ENCODE data around the gene TMEM175.

The TMEM175 gene

DNA sequence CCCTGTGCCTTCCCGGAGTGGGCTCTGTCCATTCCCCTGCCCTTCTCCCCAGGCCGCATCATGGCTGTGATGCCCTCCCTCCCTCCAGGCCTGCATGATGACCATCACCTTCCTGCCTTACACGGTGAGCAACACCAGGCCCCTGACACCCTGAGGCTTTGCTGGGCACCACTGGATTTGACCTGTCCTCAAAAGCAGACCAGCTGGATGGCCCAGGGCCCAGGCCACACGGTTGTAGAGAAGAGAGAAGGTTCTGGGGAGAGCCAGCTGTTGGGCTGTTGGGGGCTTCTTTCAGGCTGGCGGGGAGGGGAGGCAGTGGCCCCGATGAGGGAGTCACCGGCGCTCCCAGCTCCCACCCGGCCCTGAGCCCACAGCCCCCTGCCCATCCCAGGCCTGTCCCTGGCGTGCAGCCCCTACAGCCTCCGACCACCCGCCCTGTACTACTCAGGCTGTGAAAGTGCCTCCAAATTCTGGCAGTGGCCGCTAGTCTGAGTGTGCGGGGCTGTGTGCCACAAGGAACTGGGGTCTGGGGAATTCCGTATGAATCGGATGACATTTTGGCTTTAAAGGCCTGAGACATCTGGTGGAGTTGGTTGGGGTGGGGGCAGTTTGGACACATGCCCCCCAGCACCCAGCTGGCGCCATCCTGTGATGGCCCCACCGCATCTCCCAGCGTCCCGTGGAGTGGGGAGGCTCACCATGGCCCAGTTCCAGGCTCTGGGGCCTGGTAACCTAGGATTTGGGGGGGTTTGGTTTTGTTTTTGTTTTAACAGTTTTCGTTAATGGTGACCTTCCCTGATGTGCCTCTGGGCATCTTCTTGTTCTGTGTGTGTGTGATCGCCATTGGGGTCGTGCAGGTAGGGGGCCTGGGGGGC, 19.6 kb downstream of the TMEM175 start:
- Histone ChIP-seq H3K36me3 (ENCODE audit: insufficient read depth, low read length) (no peaks in the 10 kb centered on the region; the same call in 1 of the 2 replicates), H3K9ac (ENCODE audit: low read depth, low read length) (no peak overlapping the region)

DNA sequence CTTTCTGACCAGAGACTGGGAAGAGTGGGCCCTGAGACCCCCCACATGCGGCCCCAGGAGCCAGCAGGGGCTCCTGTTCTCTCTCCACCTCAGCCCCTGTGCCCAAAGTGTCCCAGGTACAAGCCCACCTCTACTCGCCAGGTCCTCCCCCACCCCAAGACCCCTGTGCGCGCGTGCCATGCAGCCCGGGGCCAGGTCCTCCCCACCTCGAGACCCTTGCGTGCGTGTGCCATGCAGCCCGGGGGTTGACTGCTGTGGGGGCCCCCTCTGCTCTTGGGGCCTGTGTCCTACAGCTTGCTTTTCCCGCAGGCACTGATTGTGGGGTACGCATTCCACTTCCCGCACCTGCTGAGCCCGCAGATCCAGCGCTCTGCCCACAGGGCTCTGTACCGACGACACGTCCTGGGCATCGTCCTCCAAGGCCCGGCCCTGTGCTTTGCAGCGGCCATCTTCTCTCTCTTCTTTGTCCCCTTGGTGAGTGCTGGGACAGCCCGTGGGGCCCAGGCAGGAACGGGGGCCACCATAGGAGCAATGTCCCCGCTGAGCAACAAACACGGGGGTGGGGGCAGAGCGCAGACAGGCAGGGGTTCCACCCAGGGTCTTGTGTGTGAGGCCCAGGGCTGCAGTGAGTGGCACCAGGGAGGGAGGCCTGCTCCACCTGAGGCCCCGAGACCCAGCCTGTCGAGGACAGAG, 20.8 kb downstream of the TMEM175 start:
- Histone ChIP-seq H3K9me3 (ENCODE audit: control insufficient read depth, insufficient read depth, low read length) (no peaks in the 10 kb centered on the region), H3K36me3 (ENCODE audit: insufficient read depth, low read length) (no peaks in the 10 kb centered on the region; the same call in 1 of the 2 replicates), H3K9ac (ENCODE audit: low read depth, low read length) (no peak overlapping the region), H3K4me1 (ENCODE audit: insufficient read depth, low read length) (no peaks in the 10 kb centered on the region)

More for the DNA sequence above, 19.6 kb downstream of the TMEM175 start:
- Histone ChIP-seq H3K9me3 (ENCODE audit: control insufficient read depth, insufficient read depth, low read length) (no peaks in the 10 kb centered on the region), H3K4me1 (ENCODE audit: insufficient read depth, low read length) (no peaks in the 10 kb centered on the region)

DNA sequence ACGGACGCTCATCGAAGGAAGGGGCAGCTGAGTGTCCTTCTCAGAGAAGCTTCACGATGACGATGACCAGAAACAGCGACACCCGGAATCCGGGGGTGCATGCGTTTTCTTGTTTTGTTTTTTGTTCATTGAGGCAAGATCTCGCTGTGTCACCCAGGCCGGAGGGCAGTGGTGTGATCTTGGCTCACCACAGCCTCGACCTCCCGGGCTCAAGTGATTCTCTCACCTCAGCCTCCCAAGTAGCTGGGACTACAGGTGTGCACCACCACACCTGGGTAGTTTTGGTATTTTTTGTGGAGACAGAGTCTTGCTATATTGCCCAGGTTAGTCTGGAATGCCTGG, 21.3 kb downstream of the TMEM175 start:
- Histone ChIP-seq H3K9me3 (ENCODE audit: control insufficient read depth, insufficient read depth, low read length) (no peaks in the 10 kb centered on the region), H3K9ac (ENCODE audit: low read depth, low read length) (no peak overlapping the region), H3K36me3 (ENCODE audit: insufficient read depth, low read length) (no peaks in the 10 kb centered on the region; the same call in 1 of the 2 replicates), H3K4me1 (ENCODE audit: insufficient read depth, low read length) (no peaks in the 10 kb centered on the region)

GRCh38 chr4:954211-955020, 22.2 kb downstream of the TMEM175 start:
- H3K36me3 ChIP-seq (ENCODE audit: insufficient read depth, low read length) = no peaks in the 10 kb centered on the region; the same call in 1 of the 2 replicates
- no peaks in the 10 kb centered on the region for H3K4me1 ChIP-seq (ENCODE audit: insufficient read depth, low read length)
- H3K9me3 ChIP-seq (ENCODE audit: control insufficient read depth, insufficient read depth, low read length) = no peaks in the 10 kb centered on the region
- H3K9ac ChIP-seq (ENCODE audit: low read depth, low read length) = no peak overlapping the region

- Histone ChIP-seq H3K9ac (ENCODE audit: low read depth, low read length) (no peak overlapping the region), H3K4me1 (ENCODE audit: insufficient read depth, low read length) (no peaks in the 10 kb centered on the region), H3K36me3 (ENCODE audit: insufficient read depth, low read length) (no peaks in the 10 kb centered on the region; the same call in none of the 2 replicates), H3K9me3 (ENCODE audit: control insufficient read depth, insufficient read depth, low read length) (no peaks in the 10 kb centered on the region)
Observed at GRCh38 chr4:955161-955921, 23.1 kb downstream of the TMEM175 start.

DNA sequence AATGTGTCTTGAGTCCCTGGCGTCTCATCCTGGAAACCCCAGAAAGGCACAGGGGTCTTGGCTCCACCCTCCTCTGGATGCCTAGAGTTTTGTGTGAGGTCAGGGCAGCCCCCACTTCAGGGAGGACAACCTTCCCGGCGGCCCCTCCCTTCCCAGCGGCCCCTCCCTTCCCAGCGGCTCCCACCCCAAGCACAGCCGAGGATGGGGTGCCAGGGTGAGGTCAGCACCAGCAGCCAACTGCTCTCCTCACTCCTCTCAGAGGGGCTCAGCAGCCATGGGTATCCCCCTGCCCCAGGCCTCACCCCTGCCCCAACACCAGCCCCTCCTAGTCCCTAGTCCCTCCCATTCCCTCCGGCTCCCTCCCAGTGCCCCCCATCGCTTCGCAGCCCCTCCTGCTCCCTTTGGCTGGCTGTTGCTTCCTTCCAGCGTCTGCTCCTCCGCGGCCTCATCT, 23.7 kb downstream of the TMEM175 start:
- Histone ChIP-seq H3K36me3 (ENCODE audit: insufficient read depth, low read length) (no peaks in the 10 kb centered on the region; the same call in none of the 2 replicates), H3K9ac (ENCODE audit: low read depth, low read length) (no peak overlapping the region), H3K4me1 (ENCODE audit: insufficient read depth, low read length) (no peaks in the 10 kb centered on the region), H3K9me3 (ENCODE audit: control insufficient read depth, insufficient read depth, low read length) (no peaks in the 10 kb centered on the region)

GRCh38 chr4:956531-957230, 24.4 kb downstream of the TMEM175 start:
- no peak overlapping the region for H3K9ac ChIP-seq (ENCODE audit: low read depth, low read length)
- H3K4me1 ChIP-seq (ENCODE audit: insufficient read depth, low read length) = no peaks in the 10 kb centered on the region
- no peaks in the 10 kb centered on the region for H3K9me3 ChIP-seq (ENCODE audit: control insufficient read depth, insufficient read depth, low read length)
- H3K36me3 ChIP-seq (ENCODE audit: insufficient read depth, low read length) = no peaks in the 10 kb centered on the region; the same call in none of the 2 replicates

DNA sequence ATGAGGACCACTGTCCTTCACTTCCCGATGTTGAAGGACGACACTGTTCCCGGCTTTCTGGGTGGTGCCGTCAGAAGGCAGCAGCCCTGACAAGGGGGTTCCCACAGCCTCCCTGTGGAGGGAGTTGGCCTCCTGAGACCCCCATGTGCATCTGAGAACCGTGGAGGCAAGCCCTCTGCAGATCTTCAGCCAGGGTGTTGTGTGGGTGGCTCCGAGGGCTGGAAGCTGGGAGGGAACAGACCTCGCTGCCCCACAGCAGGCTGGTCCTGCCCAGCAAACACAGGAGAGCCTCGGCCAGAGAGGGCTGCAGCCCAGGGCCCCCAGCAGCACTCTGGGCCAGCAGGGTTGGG, 24.9 kb downstream of the TMEM175 start:
- H3K9me3 ChIP-seq (ENCODE audit: control insufficient read depth, insufficient read depth, low read length) = no peaks in the 10 kb centered on the region
- H3K9ac ChIP-seq (ENCODE audit: low read depth, low read length) = no peak overlapping the region

GRCh38 chr4:957581-958313, 25.5 kb downstream of the TMEM175 start:
- no peak overlapping the region for H3K9ac ChIP-seq (ENCODE audit: low read depth, low read length)
- no peaks in the 10 kb centered on the region for H3K9me3 ChIP-seq (ENCODE audit: control insufficient read depth, insufficient read depth, low read length)
- no peaks in the 10 kb centered on the region; the same call in 1 of the 2 replicates for H3K36me3 ChIP-seq (ENCODE audit: insufficient read depth, low read length)
- H3K4me1 ChIP-seq (ENCODE audit: insufficient read depth, low read length) = no peaks in the 10 kb centered on the region

More for the DNA sequence above, 24.9 kb downstream of the TMEM175 start:
- no peaks in the 10 kb centered on the region; the same call in 1 of the 2 replicates for H3K36me3 ChIP-seq (ENCODE audit: insufficient read depth, low read length)
- no peaks in the 10 kb centered on the region for H3K4me1 ChIP-seq (ENCODE audit: insufficient read depth, low read length)

DNA sequence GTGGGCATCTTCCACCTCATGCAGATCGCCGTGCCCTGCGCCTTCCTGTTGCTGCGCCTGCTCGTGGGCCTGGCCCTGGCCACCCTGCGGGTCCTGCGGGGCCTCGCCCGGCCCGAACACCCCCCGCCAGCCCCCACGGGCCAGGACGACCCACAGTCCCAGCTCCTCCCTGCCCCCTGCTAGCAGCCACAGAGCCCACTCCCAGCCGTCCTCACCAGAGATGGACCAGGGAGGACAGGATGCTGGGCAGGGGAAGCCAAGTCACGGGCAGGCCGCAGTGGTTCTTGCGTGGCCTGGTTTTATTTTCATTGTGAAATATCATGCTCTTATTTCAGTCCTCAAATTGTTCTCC, 26.0 kb downstream of the TMEM175 start:
- H3K9me3 ChIP-seq (ENCODE audit: control insufficient read depth, insufficient read depth, low read length) = no peaks in the 10 kb centered on the region
- no peaks in the 10 kb centered on the region for H3K4me1 ChIP-seq (ENCODE audit: insufficient read depth, low read length)
- no peak overlapping the region for H3K9ac ChIP-seq (ENCODE audit: low read depth, low read length)

GRCh38 chr4:958696-959337, 26.6 kb downstream of the TMEM175 start:
- Histone ChIP-seq H3K4me1 (ENCODE audit: insufficient read depth, low read length) (no peaks in the 10 kb centered on the region), H3K36me3 (ENCODE audit: insufficient read depth, low read length) (no peaks in the 10 kb centered on the region; the same call in 1 of the 2 replicates), H3K9ac (ENCODE audit: low read depth, low read length) (no peak overlapping the region), H3K9me3 (ENCODE audit: control insufficient read depth, insufficient read depth, low read length) (no peaks in the 10 kb centered on the region)

More for the DNA sequence above, 26.0 kb downstream of the TMEM175 start:
- no peaks in the 10 kb centered on the region; the same call in 1 of the 2 replicates for H3K36me3 ChIP-seq (ENCODE audit: insufficient read depth, low read length)

DNA sequence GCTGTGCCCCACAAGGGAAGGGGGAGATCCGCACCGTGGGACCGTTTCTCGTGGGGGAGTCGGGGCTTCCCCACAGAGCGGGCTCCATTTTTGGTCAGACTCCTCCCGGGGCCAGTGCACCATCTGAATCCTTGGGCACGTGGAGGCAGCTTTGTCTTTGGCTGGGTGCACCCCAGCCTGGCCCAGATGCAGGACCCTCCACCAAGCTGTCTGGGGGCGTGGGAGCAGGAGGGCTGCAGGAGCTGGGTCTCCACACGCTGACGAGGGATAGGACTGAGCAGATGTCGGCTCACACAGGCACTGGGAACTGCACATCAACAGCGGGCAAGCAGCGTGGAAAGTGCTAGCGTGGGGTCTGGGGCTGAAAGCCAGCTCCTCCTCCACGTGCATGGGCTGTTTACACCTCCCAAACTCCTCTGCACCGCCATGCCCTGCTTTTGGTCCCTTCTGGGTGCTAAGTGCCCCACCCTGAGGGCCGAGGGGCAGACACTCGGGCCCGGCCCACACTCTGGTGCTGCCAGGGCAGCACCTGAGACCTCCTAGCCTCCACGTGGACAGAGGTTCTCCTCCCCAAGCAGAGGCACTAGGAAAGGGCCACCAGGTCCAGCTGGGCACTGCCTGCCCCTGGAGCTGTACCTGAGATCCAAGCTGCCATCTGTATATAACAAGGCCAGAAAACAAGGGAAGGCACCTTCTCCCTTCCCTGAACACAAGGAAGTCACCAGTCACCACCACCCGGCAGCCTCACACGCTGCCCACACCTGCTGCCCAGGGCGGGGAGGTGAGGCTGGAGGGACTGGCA, 27.3 kb downstream of the TMEM175 start:
- no peak overlapping the region for H3K9ac ChIP-seq (ENCODE audit: low read depth, low read length)
- no peaks in the 10 kb centered on the region; the same call in 1 of the 2 replicates for H3K36me3 ChIP-seq (ENCODE audit: insufficient read depth, low read length)
- no peaks in the 10 kb centered on the region for H3K9me3 ChIP-seq (ENCODE audit: control insufficient read depth, insufficient read depth, low read length)
- no peaks in the 10 kb centered on the region for H3K4me1 ChIP-seq (ENCODE audit: insufficient read depth, low read length)
